GM12874 (cell line): Measurements from ENCODE around the gene RIN3.

ENCODE experiments used
- CTCF ChIP-seq: IDR thresholded peaks from 2 replicates; pipeline ENCODE4 v1.5.1; 2011; ENCODE audit warnings: low read depth, mild to moderate bottlenecking, control low read depth, low read length, moderate library complexity; ENCODE audit not compliant: insufficient read depth

Gene RIN3

DNA sequence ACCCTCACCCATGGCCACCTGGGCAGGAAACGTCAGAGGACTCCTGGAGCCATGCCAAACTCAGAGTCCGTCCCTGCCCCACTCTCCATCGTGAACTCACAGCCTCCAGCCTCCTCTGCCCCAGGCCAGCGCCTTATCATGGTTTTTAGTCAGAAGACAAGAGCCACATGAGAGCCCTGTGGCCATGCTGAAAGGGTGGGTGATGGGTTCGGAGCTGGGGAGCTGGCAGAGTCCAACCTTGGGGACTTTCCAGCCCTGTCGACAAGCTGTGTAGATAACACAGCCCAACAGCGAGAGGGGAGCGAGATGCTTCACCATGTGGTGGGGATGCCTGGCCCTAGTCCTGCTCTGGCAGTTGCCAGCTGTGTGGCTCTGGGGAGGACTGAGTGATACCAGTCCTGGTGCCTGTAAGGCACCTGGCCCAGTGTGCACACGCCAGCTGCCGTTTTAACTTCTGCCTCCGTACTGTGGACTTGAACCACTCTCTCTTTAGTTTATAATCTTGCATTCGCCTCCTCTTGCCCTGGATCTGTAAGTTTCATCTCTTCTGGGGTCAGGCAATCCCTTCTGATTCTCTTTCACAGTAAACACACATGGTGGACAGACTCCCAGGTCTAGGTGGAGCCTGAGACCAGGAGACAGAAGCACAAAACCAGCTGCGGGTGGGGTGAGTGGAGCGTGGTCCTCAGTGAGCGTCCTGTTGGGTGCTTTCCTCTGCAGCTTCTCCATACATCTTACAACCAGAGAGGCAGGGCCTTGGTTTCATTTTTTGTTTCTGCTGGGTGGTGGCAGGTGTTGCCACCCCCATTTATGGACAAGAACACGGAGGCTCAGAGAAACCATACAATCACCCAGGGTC, 55.3 kb downstream of the RIN3 start:
- no peak for TF ChIP-seq CTCF

- no peak for TF ChIP-seq CTCF
Measured at GRCh38 chr14:92570674-92571262, 57.2 kb downstream of the RIN3 start.

DNA sequence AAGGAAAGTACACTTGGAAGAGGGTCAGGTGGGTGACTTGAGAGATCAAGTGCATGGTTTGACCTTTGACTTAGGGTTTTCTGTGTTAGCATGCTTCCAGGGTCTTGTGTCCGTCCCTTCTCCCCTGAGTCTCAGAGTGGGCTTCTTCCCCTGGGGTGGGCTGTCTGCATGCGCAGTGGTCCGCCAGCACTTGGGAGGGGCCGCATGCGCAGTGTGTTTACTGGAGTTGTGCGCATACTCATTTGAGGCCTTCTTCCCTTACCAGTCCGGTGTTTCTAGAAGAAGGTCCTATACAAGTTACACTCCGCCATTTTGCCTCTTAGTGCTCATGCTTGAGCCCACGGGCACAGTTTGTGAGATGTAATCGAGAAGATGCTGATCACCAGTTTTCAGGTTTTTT, 58.5 kb downstream of the RIN3 start:
- TF ChIP-seq CTCF, result no peak

DNA sequence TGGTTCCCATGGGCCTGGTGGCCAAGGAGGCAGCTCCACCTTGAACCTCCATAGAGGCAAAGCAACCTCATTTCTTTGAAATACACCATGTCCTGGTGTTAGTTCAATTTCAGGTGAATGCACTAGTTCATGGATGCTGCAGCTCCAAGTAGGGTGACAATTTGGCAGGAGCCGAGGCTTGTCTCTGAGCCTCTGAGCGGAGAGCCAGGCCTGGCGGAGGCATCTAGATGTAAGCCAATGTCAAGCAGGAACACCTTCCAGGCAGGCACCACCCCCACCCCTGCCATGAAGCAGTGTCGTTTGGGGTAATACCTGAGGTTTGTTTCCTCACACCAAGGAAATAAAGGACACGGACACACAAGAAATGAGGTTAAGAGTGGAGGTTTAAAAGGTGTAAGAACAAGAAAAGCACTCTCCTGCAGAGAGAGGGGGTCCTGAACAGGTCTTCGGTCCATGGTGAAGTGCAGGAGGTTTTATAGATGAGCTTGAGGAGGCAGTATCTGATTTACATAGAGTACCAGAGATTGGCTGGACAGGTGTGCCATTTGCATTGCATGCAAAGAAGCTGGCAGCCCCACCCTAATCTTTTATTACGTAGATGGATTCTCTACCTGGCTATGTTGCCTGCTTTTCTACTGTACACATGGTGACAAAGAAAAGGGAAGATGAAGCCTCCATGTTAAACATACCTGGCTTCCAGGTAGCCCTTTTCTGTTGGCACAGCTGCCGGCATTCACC, 60.3 kb downstream of the RIN3 start:
- TF ChIP-seq CTCF, result no peak

DNA sequence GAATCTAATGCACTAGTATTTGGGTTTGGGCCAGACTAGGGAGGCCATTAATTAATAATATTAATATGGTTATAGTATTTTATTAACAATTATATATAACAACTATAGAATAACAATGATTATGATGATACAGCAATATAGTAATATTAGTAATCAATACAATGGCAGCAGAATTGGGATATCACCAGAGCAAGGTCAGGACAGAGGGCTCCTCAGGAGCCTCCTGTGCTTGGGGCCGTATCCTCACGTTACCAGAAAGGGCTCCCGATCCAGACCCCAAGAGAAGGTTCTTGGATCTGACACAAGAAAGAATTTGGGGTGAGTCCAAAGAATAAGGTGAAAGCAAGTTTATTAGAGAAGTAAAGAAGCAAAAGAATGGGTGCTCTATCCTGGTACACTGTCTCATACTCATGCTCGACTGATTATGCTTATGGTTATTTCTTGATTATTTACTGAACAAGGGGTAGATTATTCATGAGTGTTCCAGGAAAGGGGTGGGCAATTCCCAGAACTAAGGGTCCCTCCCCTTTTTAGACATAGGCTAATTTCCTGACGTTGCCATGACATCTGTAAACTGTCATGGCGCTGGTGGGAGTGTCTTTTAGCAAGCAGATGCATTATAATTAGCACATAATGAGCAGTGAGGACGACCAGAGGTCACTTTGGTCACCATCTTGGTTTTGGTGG, 61.6 kb downstream of the RIN3 start:
- no peak for TF ChIP-seq CTCF

DNA sequence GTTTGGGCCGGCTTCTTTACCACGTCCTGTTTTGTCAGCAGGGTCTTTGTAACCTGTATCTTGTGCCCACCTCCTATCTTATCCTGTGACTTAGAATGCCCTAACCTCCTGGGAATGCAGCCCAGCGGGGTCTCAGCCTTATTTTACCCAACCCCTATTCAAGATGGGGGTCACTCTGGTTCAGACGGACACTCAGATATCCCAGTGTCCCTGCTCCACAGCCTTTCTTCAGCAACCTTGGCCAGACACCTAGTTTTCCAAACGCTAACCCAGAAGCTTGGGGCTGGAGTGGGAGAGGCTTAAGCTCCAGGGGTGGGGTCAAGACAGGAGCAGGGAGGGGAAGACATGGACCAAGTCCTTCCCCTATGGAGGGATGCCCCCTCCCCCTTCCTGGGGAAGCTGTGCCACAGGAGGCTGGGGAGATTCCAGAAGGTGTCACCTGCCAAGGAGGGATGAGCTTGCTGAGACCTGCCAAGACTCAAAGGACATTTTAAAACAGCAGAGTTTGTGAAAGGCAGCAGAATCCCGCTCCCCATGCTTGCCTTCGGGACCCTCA, 62.2 kb downstream of the RIN3 start:
- TF ChIP-seq CTCF, result no peak
